GM23338 (cell line): Measurements from ENCODE around the gene SESN3. TPM values are rescaled to one million over a fixed set of nuclear protein-coding genes. Genes with fewer than 3 reads are reported as not detected.

Experiments used
- ATAC-seq: fragments of 200-7000 bp; cut with Tn5 transposase; 3 replicates; pipeline ENCODE4 v1.9.1; 2020
- DNase-seq: peaks from one replicate; pipeline ENCODE4 v3.0.0-alpha.2; 2015; ENCODE audit warnings: low spot score
- H2AFZ ChIP-seq: fragments of 200-600 bp; sonication (generic); 2 replicates; pipeline ENCODE4 v1.8.0; 2016; ENCODE audit warnings: antibody characterized with exemption, mild to moderate bottlenecking, moderate library complexity
- H3F3A ChIP-seq: fragments of 200-600 bp; sonication (generic); replicated peaks from 2 replicates; pipeline ENCODE4 v1.8.0; 2017; ENCODE audit warnings: antibody characterized with exemption, mixed run types, low read depth
- H3K27ac ChIP-seq: fragments of 200-600 bp; sonication (generic); 2 replicates; pipeline ENCODE4 v1.6.1; 2016; ENCODE audit warnings: low read depth
- H3K27me3 ChIP-seq: fragments of 200-600 bp; sonication (generic); 2 replicates; pipeline ENCODE4 v1.8.0; 2016; ENCODE audit warnings: mild to moderate bottlenecking, mixed run types, moderate library complexity; ENCODE audit not compliant: insufficient read depth
- H3K36me3 ChIP-seq: fragments of 200-600 bp; sonication (generic); 2 replicates; pipeline ENCODE4 v1.8.0; 2016; ENCODE audit warnings: mild to moderate bottlenecking; ENCODE audit not compliant: insufficient read depth
- H3K4me1 ChIP-seq: fragments of 200-600 bp; sonication (generic); 2 replicates; pipeline ENCODE4 v1.8.0; 2016; ENCODE audit warnings: mild to moderate bottlenecking, moderate library complexity; ENCODE audit not compliant: insufficient read depth
- H3K4me2 ChIP-seq: fragments of 200-600 bp; sonication (generic); 2 replicates; pipeline ENCODE4 v1.7.1; 2017; ENCODE audit warnings: mixed run types
- H3K4me3 ChIP-seq: fragments of 200-600 bp; sonication (generic); 2 replicates; pipeline ENCODE4 v1.6.1; 2016; ENCODE audit warnings: mixed run types
- H3K79me2 ChIP-seq: fragments of 200-600 bp; sonication (generic); replicated peaks from 2 replicates; pipeline ENCODE4 v1.8.0; 2017; ENCODE audit warnings: mild to moderate bottlenecking; ENCODE audit not compliant: insufficient read depth
- H3K9me2 ChIP-seq: fragments of 200-600 bp; sonication (generic); 2 replicates; pipeline ENCODE4 v1.8.0; 2017; ENCODE audit not compliant: insufficient read depth
- H4K20me1 ChIP-seq: fragments of 200-600 bp; sonication (generic); replicated peaks from 2 replicates; pipeline ENCODE4 v1.8.0; 2017; ENCODE audit warnings: mild to moderate bottlenecking; ENCODE audit not compliant: insufficient read depth
- H3K27ac Mint-ChIP-seq: 2 replicates; pipeline ENCODE4 v1.8.0; 2020; ENCODE audit warnings: inconsistent platforms, mild to moderate bottlenecking, moderate library complexity, mixed read lengths
- H3K27me3 Mint-ChIP-seq: 3 replicates; pipeline ENCODE4 v1.8.0; 2022; ENCODE audit warnings: low read depth, mild to moderate bottlenecking, moderate library complexity, mixed read lengths, inconsistent platforms; ENCODE audit not compliant: insufficient read depth, poor library complexity
- H3K36me3 Mint-ChIP-seq: 3 replicates; pipeline ENCODE4 v1.8.0; 2021; ENCODE audit warnings: low read depth, mild to moderate bottlenecking, inconsistent platforms, moderate library complexity, mixed read lengths
- H3K4me1 Mint-ChIP-seq: 3 replicates; pipeline ENCODE4 v1.8.0; 2020; ENCODE audit warnings: mild to moderate bottlenecking, inconsistent platforms, mixed read lengths
- H3K4me3 Mint-ChIP-seq: 3 replicates; pipeline ENCODE4 v1.8.0; 2021; ENCODE audit warnings: moderate library complexity, mild to moderate bottlenecking, inconsistent platforms, mixed read lengths
- H3K9me3 Mint-ChIP-seq: 3 replicates; pipeline ENCODE4 v1.8.0; 2020; ENCODE audit warnings: moderate library complexity, mild to moderate bottlenecking, inconsistent platforms, mixed read lengths
- CREB1 ChIP-seq: fragments of 250-450 bp; sonication (Bioruptor Pico); IDR thresholded peaks from 2 replicates; pipeline ENCODE4 v1.5.0; 2020; ENCODE audit warnings: low read depth, mild to moderate bottlenecking, moderate library complexity
- EZH2 ChIP-seq: fragments of 200-600 bp; sonication (generic); IDR thresholded peaks from one replicate; pipeline ENCODE4 v1.8.0; 2017; ENCODE audit warnings: antibody characterized with exemption, mild to moderate bottlenecking, low read depth; ENCODE audit not compliant: unreplicated experiment
- EZH2phosphoT487 ChIP-seq: fragments of 200-600 bp; sonication (generic); IDR thresholded peaks from one replicate; pipeline ENCODE4 v1.8.1; 2018; ENCODE audit warnings: antibody characterized with exemption; ENCODE audit not compliant: unreplicated experiment
- JUNB ChIP-seq: IDR thresholded peaks from one replicate; pipeline ENCODE4 v1.6.1; 2016; ENCODE audit warnings: antibody characterized with exemption; ENCODE audit not compliant: unreplicated experiment
- POLR2AphosphoS5 ChIP-seq: IDR thresholded peaks from 2 replicates; pipeline ENCODE4 v1.6.1; 2016; ENCODE audit warnings: antibody characterized with exemption, low read depth
- REST ChIP-seq: IDR thresholded peaks from one replicate; pipeline ENCODE4 v1.6.1; 2018; ENCODE audit warnings: antibody characterized with exemption; ENCODE audit not compliant: unreplicated experiment
- STAT1 ChIP-seq: IDR thresholded peaks from one replicate; pipeline ENCODE4 v1.6.1; 2016; ENCODE audit warnings: antibody characterized with exemption; ENCODE audit not compliant: unreplicated experiment
- ZNF114 ChIP-seq: fragments of 250-450 bp; sonication (Bioruptor Pico); IDR thresholded peaks from 2 replicates; pipeline ENCODE4 v1.5.0; 2020; ENCODE audit warnings: mild to moderate bottlenecking, moderate library complexity
- ZNF462 ChIP-seq: fragments of 250-450 bp; sonication (Bioruptor Pico); IDR thresholded peaks from 2 replicates; pipeline ENCODE4 v1.5.0; 2020; ENCODE audit warnings: mild to moderate bottlenecking, moderate library complexity
- polyA plus RNA-seq: library from polyadenylated mRNA; unstranded; fragments of >200 nt; fragmentation: Nextera tagmentation; extraction: Ambion mirVana; gene quantifications from 2 replicates; pipeline ENCODE4 v1.2.1, GENCODE V29; 2016
- total RNA-seq: library from RNA; depleted of rRNA; stranded (reverse); fragments of >200 nt; shearing (Covaris generic); gene quantifications from 2 replicates; pipeline ENCODE4 v1.2.3, GENCODE V29; 2014
- TF ChIP-seq, protein P1 (sequence below), 2 experiments: fragments of 200-600 bp in 1 of 2; sonication (generic) in 1 of 2; conservative IDR thresholded peaks; 2 replicates each; pipeline versions ENCODE4 v1.5.1 to v1.6.1; 2016 to 2017; ENCODE audit warnings: antibody characterized with exemption in 2 of 2, low read depth in 2 of 2, mild to moderate bottlenecking in 2 of 2, moderate library complexity in 1 of 2

SESN3 gene
- total and polyA plus RNA-seq, 2 experiments from 2014 or later: 5.5 to 30.5 TPM

DNA sequence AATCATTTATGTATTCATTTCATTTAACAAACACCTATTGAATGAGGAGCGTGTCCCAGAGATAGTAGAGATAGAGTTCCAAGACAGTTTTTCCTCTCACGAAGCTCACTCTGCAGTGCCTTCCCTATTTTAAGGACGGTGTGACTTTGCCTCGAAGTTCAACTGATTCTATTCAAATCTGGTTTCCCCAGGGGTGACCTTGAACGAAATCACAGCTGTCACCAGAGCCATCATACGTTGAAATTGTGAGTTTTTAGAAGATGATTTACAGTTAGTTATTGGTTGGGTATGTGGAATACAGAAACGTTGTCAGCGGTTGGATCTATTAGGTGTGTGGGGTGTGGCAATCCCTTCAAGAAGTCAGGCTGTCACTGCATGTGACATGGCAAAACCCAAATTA is 33.9 kb upstream of the SESN3 start (continued):
- TF ChIP-seq REST (no peak), JUNB (no peak)
- TF ChIP-seq, protein P1, sequence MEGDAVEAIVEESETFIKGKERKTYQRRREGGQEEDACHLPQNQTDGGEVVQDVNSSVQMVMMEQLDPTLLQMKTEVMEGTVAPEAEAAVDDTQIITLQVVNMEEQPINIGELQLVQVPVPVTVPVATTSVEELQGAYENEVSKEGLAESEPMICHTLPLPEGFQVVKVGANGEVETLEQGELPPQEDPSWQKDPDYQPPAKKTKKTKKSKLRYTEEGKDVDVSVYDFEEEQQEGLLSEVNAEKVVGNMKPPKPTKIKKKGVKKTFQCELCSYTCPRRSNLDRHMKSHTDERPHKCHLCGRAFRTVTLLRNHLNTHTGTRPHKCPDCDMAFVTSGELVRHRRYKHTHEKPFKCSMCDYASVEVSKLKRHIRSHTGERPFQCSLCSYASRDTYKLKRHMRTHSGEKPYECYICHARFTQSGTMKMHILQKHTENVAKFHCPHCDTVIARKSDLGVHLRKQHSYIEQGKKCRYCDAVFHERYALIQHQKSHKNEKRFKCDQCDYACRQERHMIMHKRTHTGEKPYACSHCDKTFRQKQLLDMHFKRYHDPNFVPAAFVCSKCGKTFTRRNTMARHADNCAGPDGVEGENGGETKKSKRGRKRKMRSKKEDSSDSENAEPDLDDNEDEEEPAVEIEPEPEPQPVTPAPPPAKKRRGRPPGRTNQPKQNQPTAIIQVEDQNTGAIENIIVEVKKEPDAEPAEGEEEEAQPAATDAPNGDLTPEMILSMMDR (conservative IDR thresholded peaks at IDR 0.05; ENCODE audit: low read depth in 2 of 2): no peak

- peaks cover 20% of the 10 kb centered on the region for H3K4me1 Mint-ChIP-seq
- Histone ChIP-seq H3F3A (no peaks in the 10 kb centered on the region), H4K20me1 (no peaks in the 10 kb centered on the region), H3K9me2 (peaks cover 13% of the 10 kb centered on the region), H3K36me3 (no peaks in the 10 kb centered on the region), H3K27me3 (no peaks in the 10 kb centered on the region), H3K4me3 (no peak overlapping the region), H3K4me1 (peaks cover 12% of the 10 kb centered on the region), H3K4me2 (no peak overlapping the region), H3K27ac (no peak overlapping the region), H2AFZ (no peak overlapping the region), H3K79me2 (no peaks in the 10 kb centered on the region)
- H3K4me3 Mint-ChIP-seq: no peak overlapping the region
- no peak overlapping the region for H3K27ac Mint-ChIP-seq
- ATAC-seq (no peak), DNase-seq (no peak)
- H3K9me3 Mint-ChIP-seq: no peaks in the 10 kb centered on the region
- H3K27me3 Mint-ChIP-seq: peaks cover 1% of the 10 kb centered on the region
- H3K36me3 Mint-ChIP-seq: no peaks in the 10 kb centered on the region
- TF ChIP-seq EZH2phosphoT487 (no peak), POLR2AphosphoS5 (no peak), ZNF462 (CRISPR knock-in tag) (no peak), EZH2 (no peak), ZNF114 (CRISPR knock-in tag) (no peak), STAT1 (no peak), CREB1 (no peak), JUNB (no peak)
- TF ChIP-seq, protein P1 (conservative IDR thresholded peaks at IDR 0.05; ENCODE audit: low read depth in 2 of 2): no peak
These were observed 32.2 kb upstream of the SESN3 start for GRCh38 chr11:95262994-95263765.
